CD14-positive monocyte (primary cell): Measurements from ENCODE around the gene IMPACT. TPM values are rescaled to one million over a fixed set of nuclear protein-coding genes. Genes with fewer than 3 reads are reported as not detected.

Experiments
- DNase-seq, 3 donors: peaks; one replicate each; pipeline ENCODE4 v3.0.0-alpha.2; 2011 to 2022
- H2AFZ ChIP-seq: 2 replicates; pipeline ENCODE4 v1.6.0; 2012; ENCODE audit warnings: mild to moderate bottlenecking, low read depth, low read length, inconsistent platforms; ENCODE audit not compliant: insufficient read depth, poor library complexity, severe bottlenecking
- H3K27ac ChIP-seq, 2 donors: 1 replicate in 1 of 2; 2 replicates in 1 of 2; pipeline ENCODE4 v1.5.1; 2012 to 2013; ENCODE audit warnings: low read length in 2 of 2, control low read depth in 1 of 2, inconsistent platforms in 1 of 2, low read depth in 1 of 2, mild to moderate bottlenecking in 1 of 2
- H3K27me3 ChIP-seq, 2 donors: one replicate each; pipeline versions ENCODE4 v1.6.0 to v1.6.1; 2011 to 2013; ENCODE audit warnings: low read length in 2 of 2; ENCODE audit not compliant: control insufficient read depth in 2 of 2, insufficient read depth in 2 of 2
- H3K36me3 ChIP-seq, 2 donors: replicated peaks in 1 of 2; 1 replicate in 1 of 2; 2 replicates in 1 of 2; pipeline versions ENCODE4 v1.5.1 to v1.6.1; 2012 to 2013; ENCODE audit warnings: low read length in 2 of 2, control low read depth in 1 of 2, inconsistent platforms in 1 of 2, mild to moderate bottlenecking in 1 of 2; ENCODE audit not compliant: insufficient read depth in 2 of 2, control insufficient read depth in 1 of 2
- H3K4me1 ChIP-seq, 2 donors: 1 replicate in 1 of 2; 2 replicates in 1 of 2; pipeline versions ENCODE4 v1.5.1 to v1.6.1; 2012 to 2013; ENCODE audit warnings: low read length in 2 of 2, control low read depth in 1 of 2, inconsistent platforms in 1 of 2, mild to moderate bottlenecking in 1 of 2, moderate library complexity in 1 of 2; ENCODE audit not compliant: insufficient read depth in 2 of 2, control insufficient read depth in 1 of 2
- H3K4me2 ChIP-seq: replicated peaks from 2 replicates; pipeline ENCODE3; 2012; ENCODE audit warnings: low read length, moderate library complexity, mild to moderate bottlenecking; ENCODE audit not compliant: poor library complexity, severe bottlenecking; ENCODE audit errors: extremely low read depth
- H3K4me3 ChIP-seq, 3 experiments: fragments of 200-600 bp in 1 of 3; sonication (generic) in 1 of 3; replicated peaks in 1 of 3; 1 replicate in 2 of 3; 2 replicates in 1 of 3; pipeline ENCODE4 v1.5.1; 2011 to 2013; ENCODE audit warnings: low read length in 3 of 3, mild to moderate bottlenecking in 3 of 3, control low read depth in 2 of 3, low read depth in 2 of 3, inconsistent platforms in 1 of 3, moderate library complexity in 1 of 3
- H3K79me2 ChIP-seq: 2 replicates; pipeline ENCODE4 v1.6.0; 2012; ENCODE audit warnings: mild to moderate bottlenecking, control low read depth, inconsistent platforms, low read length, moderate library complexity; ENCODE audit not compliant: insufficient read depth
- H3K9ac ChIP-seq: 2 replicates; pipeline ENCODE4 v1.6.0; 2017; ENCODE audit warnings: low read length, mild to moderate bottlenecking; ENCODE audit not compliant: insufficient read depth, poor library complexity, severe bottlenecking
- H3K9me3 ChIP-seq, 2 donors: replicated peaks in 1 of 2; 1 replicate in 1 of 2; 2 replicates in 1 of 2; pipeline versions ENCODE4 v1.5.1 to v1.6.1; 2012 to 2013; ENCODE audit warnings: low read length in 2 of 2, control low read depth in 1 of 2; ENCODE audit not compliant: control insufficient read depth in 1 of 2, insufficient read depth in 1 of 2
- H4K20me1 ChIP-seq: 2 replicates; pipeline ENCODE4 v1.6.0; 2012; ENCODE audit warnings: mild to moderate bottlenecking, low read length, control low read depth, moderate library complexity; ENCODE audit not compliant: insufficient read depth
- H3K27ac Mint-ChIP-seq, 7 donors: one replicate each; pipeline ENCODE4 v1.8.0; 2020; ENCODE audit warnings: mild to moderate bottlenecking in 7 of 7, mixed read lengths in 7 of 7, moderate library complexity in 6 of 7, inconsistent platforms in 2 of 7
- H3K27me3 Mint-ChIP-seq, 3 donors: one replicate each; pipeline ENCODE4 v1.8.0; 2021 to 2022; ENCODE audit warnings: low read depth in 3 of 3, mild to moderate bottlenecking in 3 of 3, mixed read lengths in 3 of 3, moderate library complexity in 3 of 3, inconsistent platforms in 1 of 3
- H3K36me3 Mint-ChIP-seq, 2 donors: one replicate each; pipeline ENCODE4 v1.8.0; 2020; ENCODE audit warnings: mixed read lengths in 2 of 2, inconsistent platforms in 1 of 2, mild to moderate bottlenecking in 1 of 2
- H3K4me1 Mint-ChIP-seq: one replicate; pipeline ENCODE4 v1.8.0; 2020; ENCODE audit warnings: mild to moderate bottlenecking, mixed read lengths
- H3K4me3 Mint-ChIP-seq, 2 donors: one replicate each; pipeline ENCODE4 v1.8.0; 2020; ENCODE audit warnings: mild to moderate bottlenecking in 2 of 2, mixed read lengths in 2 of 2, moderate library complexity in 1 of 2
- H3K9me3 Mint-ChIP-seq, 7 donors: one replicate each; pipeline ENCODE4 v1.8.0; 2020 to 2022; ENCODE audit warnings: mixed read lengths in 7 of 7, mild to moderate bottlenecking in 6 of 7, moderate library complexity in 6 of 7, inconsistent platforms in 2 of 7
- CTCF ChIP-seq: fragments of 200-600 bp; IDR thresholded peaks from one replicate; pipeline ENCODE4 v1.8.0; 2022; ENCODE audit warnings: antibody characterized with exemption, mild to moderate bottlenecking
- WGBS: methylation state at CpG from one replicate; pipeline ENCODE4 v1.1.5; 2013; ENCODE audit warnings: missing lambda C conversion rate; ENCODE audit not compliant: insufficient coverage; 5-methylcytosine and 5-hydroxymethylcytosine counted together
- intact Hi-C, 2 donors: fragments of 100-400 bp; cut with micrococcal nuclease; formaldehyde crosslinking; loops; one replicate each; pipeline versions ENCODE4 v1.15.0 to v1.15.1; 2023
- polyA plus RNA-seq, 3 donors: library from polyadenylated mRNA; depleted of rRNA in 1 of 3; unstranded in 2 of 3; stranded (reverse) in 1 of 3; fragments of 300-500 nt in 2 of 3; fragments of >200 nt in 1 of 3; fragmentation: Illumina TruSeq in 2 of 3; gene quantifications; 1 replicate in 2 of 3; 2 replicates in 1 of 3; pipeline ENCODE4 v1.2.3, GENCODE V29; 2012 to 2021

Gene IMPACT
- polyA plus RNA-seq, 3 donors: 8.9 to 19.7 (median 15.8) TPM

GRCh38 chr18:24386681-24387080 lies 39.8 kb upstream of the IMPACT start:
- Histone ChIP-seq H3K27me3 (no peaks in the 10 kb centered on the region), H3K4me1 (peaks cover 26 to 31% of the 10 kb centered on the region in 2 donors), H3K9ac (no peak overlapping the region), H4K20me1 (no peaks in the 10 kb centered on the region), H3K36me3 (no peaks in the 10 kb centered on the region), H3K4me2 (no peak overlapping the region), H3K79me2 (peaks cover 80% of the 10 kb centered on the region), H2AFZ (no peak overlapping the region), H3K27ac (no peak overlapping the region), H3K4me3 (no peak overlapping the region), H3K9me3 (no peaks in the 10 kb centered on the region)
- no peak for TF ChIP-seq CTCF
- no CpG with 5 or more reads among the region's 6 CpGs for WGBS
- no peak overlapping the region for H3K4me3 Mint-ChIP-seq
- intact Hi-C loops: no loop called here
- H3K27ac Mint-ChIP-seq: peak overlapping the region in 4 of 7 donors; percentile 19 to 71 (median 68)
- DNase-seq: peak; percentile 17 to 50 (median 40)
- peaks cover 0 to 2% (median 0%) of the 10 kb centered on the region in 7 donors for H3K9me3 Mint-ChIP-seq
- peaks cover 0 to 2% (median 0%) of the 10 kb centered on the region in 3 donors for H3K27me3 Mint-ChIP-seq
- peaks cover 36% of the 10 kb centered on the region for H3K4me1 Mint-ChIP-seq
- peaks cover 4 to 16% of the 10 kb centered on the region in 2 donors for H3K36me3 Mint-ChIP-seq

DNA sequence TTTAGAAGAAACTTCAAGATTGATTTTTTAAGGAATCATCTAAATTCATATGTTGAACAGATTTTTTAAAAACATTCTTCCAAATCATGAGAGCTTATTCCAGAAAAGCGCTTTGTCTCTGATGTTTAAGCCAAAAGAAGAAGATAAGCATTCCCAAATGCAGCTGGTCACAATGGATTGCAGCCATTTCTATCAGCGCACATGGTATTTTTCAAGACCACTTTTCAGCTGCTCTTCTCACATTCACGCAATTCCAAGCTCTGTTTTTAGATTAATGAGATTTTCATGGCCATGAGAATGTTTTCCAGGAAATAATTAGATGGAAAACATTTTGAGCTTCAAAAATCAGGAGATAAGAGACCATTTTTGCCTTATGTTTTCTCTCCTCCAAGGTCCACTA lies 37.5 kb upstream of the IMPACT start:
- Histone ChIP-seq H3K36me3 (no peaks in the 10 kb centered on the region), H4K20me1 (no peaks in the 10 kb centered on the region), H2AFZ (no peak overlapping the region), H3K27me3 (no peaks in the 10 kb centered on the region), H3K79me2 (peaks cover 95% of the 10 kb centered on the region), H3K4me3 (no peak overlapping the region), H3K27ac (no peak overlapping the region), H3K4me2 (no peak overlapping the region), H3K9ac (no peak overlapping the region), H3K4me1 (peaks cover 26 to 32% of the 10 kb centered on the region in 2 donors), H3K9me3 (no peaks in the 10 kb centered on the region)
- Mint-ChIP-seq H3K36me3 (peaks cover 2 to 14% of the 10 kb centered on the region in 2 donors), H3K4me1 (peaks cover 36% of the 10 kb centered on the region), H3K4me3 (no peak overlapping the region), H3K27me3 (peaks cover 0 to 2% (median 0%) of the 10 kb centered on the region in 3 donors), H3K9me3 (peaks cover 0 to 2% (median 0%) of the 10 kb centered on the region in 7 donors), H3K27ac (no peak overlapping the region)
- no peak for DNase-seq
- intact Hi-C loops: no loop called here
- 100% methylated on average over 1 of the region's 3 CpGs for WGBS
- no peak for TF ChIP-seq CTCF
